ELR (cell line): ENCODE data around the gene CMTM7.
A peak's percentile ranks its signal among the peaks of the same experiment; 100 is the strongest.

Experiments used
- DNase-seq: peaks from one replicate; pipeline ENCODE4 v3.0.0-alpha.2; 2015; ENCODE audit warnings: low read depth

CMTM7 gene

GRCh38 chr3:32492684-32493436 lies 101.2 kb downstream of the CMTM7 start:
- DNase-seq = peak; percentile 71

GRCh38 chr3:32493437-32494414 lies 102.1 kb downstream of the CMTM7 start:
- peak; percentile 52 for DNase-seq

DNA sequence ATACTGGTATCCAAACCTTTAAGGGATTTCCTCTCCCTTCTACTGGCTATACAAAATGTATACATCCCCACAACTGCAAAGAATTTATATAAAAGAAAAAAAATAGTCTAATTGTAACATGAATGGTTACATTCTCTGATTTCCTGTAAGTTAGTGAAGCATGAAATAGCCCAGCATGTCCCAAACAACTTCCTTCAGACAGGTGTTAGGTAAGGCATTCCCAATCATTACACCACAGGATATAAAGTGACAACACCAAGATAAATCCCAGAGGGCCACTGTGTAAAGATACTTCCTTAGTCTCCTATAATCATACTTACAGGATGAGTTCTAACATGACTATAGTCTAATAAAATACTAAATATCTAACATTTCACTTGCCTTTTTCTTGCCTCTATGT lies 103.4 kb downstream of the CMTM7 start:
- DNase-seq = no peak

DNA sequence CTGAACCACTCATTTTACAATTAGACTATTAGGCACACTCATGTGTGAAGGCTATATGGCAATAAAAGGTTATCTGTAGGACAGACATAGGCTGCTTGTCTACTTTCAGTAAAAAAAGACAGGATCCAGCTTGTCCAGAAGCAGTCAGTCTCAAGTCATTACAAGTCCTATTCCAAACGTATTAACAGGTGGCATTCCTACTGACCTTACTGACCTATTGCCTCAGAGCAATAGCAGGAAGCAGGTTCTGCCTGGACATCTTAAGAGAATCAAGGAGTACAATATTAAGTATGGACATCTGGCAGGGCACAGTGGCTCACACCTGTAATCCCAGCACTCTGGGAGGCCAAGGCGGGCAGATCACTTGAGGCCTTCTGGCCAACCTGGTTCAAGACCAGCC lies 104.0 kb downstream of the CMTM7 start:
- no peak for DNase-seq

DNA sequence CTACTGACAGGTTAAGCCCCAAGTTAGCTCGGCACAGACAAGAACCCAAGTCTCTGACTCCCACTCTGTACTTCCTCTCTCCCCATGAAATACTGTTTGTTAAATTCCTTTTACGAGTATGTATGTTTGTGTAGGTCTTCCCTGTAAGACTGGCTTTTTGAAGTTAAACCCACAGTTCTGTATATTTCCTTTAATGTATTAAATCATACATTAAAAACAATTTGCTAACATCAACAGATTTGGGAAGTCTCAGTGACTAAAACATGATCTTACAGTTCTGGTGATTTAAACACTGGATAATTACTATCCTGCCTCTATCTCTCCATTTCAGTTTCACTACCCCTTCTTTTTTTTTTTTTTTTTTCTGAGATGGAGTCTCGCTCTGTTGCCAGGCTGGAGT lies 106.6 kb downstream of the CMTM7 start:
- DNase-seq = no peak

DNA sequence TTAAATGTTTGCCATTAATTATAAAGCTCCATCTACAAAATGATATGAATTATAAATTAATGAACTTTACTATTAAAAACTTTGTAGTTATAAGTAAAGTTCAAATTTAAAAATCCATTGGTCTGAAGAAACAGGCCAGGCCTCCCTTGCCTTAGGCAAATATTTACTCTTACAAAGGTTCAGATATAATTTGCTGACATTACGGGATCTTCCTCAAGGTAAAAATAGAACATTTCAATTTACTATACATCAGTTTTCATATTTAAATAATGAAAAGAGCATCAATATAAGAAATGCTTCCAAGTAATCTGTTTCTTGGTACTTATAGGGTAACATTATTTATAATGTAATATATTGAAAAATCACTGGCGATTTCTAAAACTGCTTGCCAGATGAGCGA lies 107.3 kb downstream of the CMTM7 start:
- no peak for DNase-seq

DNA sequence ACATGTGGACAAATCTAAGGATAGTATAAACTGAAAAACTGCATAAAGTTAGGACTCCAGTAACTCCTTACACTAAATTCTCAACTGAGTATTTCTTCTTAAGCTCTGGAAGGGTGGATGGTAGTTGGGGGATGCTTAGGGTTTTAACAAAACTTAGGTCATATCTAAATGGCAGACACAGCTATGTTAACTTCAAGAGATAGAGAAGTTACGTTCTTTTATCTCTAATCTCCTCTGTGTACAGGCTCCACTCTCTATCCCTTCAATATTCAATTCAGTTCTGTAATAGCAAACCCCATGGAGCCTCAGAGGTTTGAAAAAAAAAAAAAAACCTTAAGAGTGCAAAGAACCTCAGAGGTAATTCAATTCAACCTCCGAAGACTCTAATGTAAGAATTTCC lies 107.9 kb downstream of the CMTM7 start:
- DNase-seq = no peak

DNA sequence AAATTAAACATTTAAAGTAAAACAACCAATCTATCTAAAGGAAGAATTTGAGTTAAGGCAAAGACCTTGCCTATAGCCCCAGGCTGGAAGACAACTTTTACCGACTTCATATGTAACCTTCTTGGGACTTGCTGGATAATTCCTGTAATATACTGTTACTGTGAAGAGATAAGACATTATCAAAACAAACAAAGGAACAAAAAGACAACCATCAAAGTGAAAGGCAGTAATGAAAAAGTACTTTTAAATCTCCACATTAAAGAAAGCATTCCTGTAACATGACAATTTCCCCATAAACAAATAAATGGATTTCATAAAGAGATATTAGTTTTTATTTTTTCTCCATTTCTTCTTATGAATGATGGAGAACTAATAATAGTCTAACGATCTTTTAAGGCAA lies 108.6 kb downstream of the CMTM7 start:
- DNase-seq = no peak

GRCh38 chr3:32500880-32501782 lies 109.5 kb downstream of the CMTM7 start:
- peak; percentile 8 for DNase-seq

GRCh38 chr3:32501783-32502117 lies 110.1 kb downstream of the CMTM7 start:
- no peak for DNase-seq

DNA sequence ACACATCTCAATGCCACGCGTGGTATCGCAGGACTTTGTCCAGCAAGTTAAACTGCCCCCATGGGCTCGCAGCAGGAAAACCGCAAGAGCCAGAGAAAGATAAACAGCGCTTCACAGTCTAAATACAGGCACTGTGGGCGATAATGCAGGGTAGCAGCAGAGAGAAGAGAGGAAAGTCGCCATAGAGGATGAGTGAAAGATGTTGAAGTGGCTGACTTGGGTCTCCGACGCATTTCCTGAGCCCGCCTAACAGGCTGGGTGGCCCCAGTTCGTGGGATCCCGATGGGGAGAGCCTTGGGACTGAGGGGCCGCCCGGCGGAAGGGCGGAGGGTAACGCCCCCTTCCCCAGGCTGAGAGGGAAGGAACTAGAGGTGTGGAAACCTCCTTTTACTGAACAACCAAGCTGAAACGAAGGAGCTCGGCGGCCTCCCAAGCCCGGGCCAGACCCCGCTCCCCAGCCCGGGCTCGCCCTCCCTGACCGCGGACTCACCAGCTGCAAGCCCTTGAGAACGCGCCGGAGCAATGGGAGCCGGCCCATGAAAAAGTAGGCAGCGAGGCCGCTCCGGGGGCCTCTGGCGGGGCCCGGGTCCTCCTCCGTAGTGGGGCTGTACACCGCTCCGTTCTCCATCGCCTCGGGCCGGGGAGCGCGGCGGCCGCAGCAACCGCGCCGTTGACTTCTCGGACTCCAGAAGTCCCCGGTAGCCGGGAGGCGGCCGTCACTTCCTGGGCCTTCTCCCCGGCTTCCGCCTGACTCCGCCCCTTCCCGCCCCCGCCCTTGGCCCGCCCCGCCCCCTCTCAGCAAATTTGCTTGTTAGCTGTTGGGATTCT lies 110.7 kb downstream of the CMTM7 start, which contains the start of gene CMTM6:
CMTM6 (minus strand) TSS at position 735 of the 828 bp plus-strand sequence; CDS start at position 628, 107 bp downstream.
- peak; percentile 82 for DNase-seq

GRCh38 chr3:32502946-32503286 lies 111.3 kb downstream of the CMTM7 start:
- DNase-seq = no peak
